ENCODE data around the gene TRIM61.
"Not testable (repeated sequence)": the region's sequence is repeated elsewhere in the genome, so short reads cannot be mapped to it uniquely, and the experiment has no call there.

Gene TRIM61

GRCh38 chr4:164977243-164978164 lies at the start of gene TRIM61:
Gene TRIM61, minus strand, starts transcription at chr4:164977657. Its CDS starts 7,655 bp downstream, at chr4:164970002.
- peak; percentile 46 to 58 for DNase-seq

- not testable (repeated sequence) for DNase-seq
Measured at GRCh38 chr4:165025782-165026181, 48.3 kb upstream of the TRIM61 start.

- DNase-seq = not testable (repeated sequence)
Measured at GRCh38 chr4:165019995-165020394, 42.5 kb upstream of the TRIM61 start.

- DNase-seq = no peak
Measured at GRCh38 chr4:165016971-165017370, 39.5 kb upstream of the TRIM61 start.

GRCh38 chr4:165013691-165014090 lies 36.2 kb upstream of the TRIM61 start:
- no peak for DNase-seq

- no peak for DNase-seq
Measured at GRCh38 chr4:165011403-165011802, 33.9 kb upstream of the TRIM61 start.

- no peak for DNase-seq
Measured at GRCh38 chr4:165010991-165011390, 33.5 kb upstream of the TRIM61 start.

GRCh38 chr4:165010487-165010886 lies 33.0 kb upstream of the TRIM61 start:
- no peak for DNase-seq

- no peak for DNase-seq
Measured at GRCh38 chr4:165009493-165010227, 32.2 kb upstream of the TRIM61 start.

GRCh38 chr4:165006886-165007285 lies 29.4 kb upstream of the TRIM61 start:
- DNase-seq = no peak

- no peak for DNase-seq
Measured at GRCh38 chr4:165006456-165006855, 29.0 kb upstream of the TRIM61 start.

GRCh38 chr4:165005352-165005925 lies 28.0 kb upstream of the TRIM61 start:
- no peak for DNase-seq

- DNase-seq = not testable (repeated sequence)
Measured at GRCh38 chr4:165001957-165002356, 24.5 kb upstream of the TRIM61 start.

- DNase-seq = not testable (repeated sequence)
Measured at GRCh38 chr4:164998526-164999080, 21.1 kb upstream of the TRIM61 start.

- DNase-seq = no peak
Measured at GRCh38 chr4:164997941-164998340, 20.5 kb upstream of the TRIM61 start.

- no peak for DNase-seq
Measured at GRCh38 chr4:164997324-164997723, 19.9 kb upstream of the TRIM61 start.

GRCh38 chr4:164996123-164996522 lies 18.7 kb upstream of the TRIM61 start:
- not testable (repeated sequence) for DNase-seq

- not testable (repeated sequence) for DNase-seq
Measured at GRCh38 chr4:164990786-164991185, 13.3 kb upstream of the TRIM61 start.

GRCh38 chr4:164989471-164989870 lies 12.0 kb upstream of the TRIM61 start:
- no peak for DNase-seq

GRCh38 chr4:164971929-164972328 lies 5.5 kb downstream of the TRIM61 start:
- DNase-seq = not testable (repeated sequence)

- no peak for DNase-seq
Measured at GRCh38 chr4:164959896-164960295, 17.6 kb downstream of the TRIM61 start.

GRCh38 chr4:164959421-164959820 lies 18.0 kb downstream of the TRIM61 start:
- not testable (repeated sequence) for DNase-seq
